Kasumi-1 (cell line): ENCODE data around the gene BRAT1.
A peak's percentile ranks its signal among the peaks of the same experiment; 100 is the strongest.
"Not testable (repeated sequence)": the region's sequence is repeated elsewhere in the genome, so short reads cannot be mapped to it uniquely, and the experiment has no call there.

ENCODE experiments used
- DNase-seq, 2 experiments: peaks; one replicate each; lab custom pipeline; 2025; lab: John Stamatoyannopoulos, UW

BRAT1 gene

DNA sequence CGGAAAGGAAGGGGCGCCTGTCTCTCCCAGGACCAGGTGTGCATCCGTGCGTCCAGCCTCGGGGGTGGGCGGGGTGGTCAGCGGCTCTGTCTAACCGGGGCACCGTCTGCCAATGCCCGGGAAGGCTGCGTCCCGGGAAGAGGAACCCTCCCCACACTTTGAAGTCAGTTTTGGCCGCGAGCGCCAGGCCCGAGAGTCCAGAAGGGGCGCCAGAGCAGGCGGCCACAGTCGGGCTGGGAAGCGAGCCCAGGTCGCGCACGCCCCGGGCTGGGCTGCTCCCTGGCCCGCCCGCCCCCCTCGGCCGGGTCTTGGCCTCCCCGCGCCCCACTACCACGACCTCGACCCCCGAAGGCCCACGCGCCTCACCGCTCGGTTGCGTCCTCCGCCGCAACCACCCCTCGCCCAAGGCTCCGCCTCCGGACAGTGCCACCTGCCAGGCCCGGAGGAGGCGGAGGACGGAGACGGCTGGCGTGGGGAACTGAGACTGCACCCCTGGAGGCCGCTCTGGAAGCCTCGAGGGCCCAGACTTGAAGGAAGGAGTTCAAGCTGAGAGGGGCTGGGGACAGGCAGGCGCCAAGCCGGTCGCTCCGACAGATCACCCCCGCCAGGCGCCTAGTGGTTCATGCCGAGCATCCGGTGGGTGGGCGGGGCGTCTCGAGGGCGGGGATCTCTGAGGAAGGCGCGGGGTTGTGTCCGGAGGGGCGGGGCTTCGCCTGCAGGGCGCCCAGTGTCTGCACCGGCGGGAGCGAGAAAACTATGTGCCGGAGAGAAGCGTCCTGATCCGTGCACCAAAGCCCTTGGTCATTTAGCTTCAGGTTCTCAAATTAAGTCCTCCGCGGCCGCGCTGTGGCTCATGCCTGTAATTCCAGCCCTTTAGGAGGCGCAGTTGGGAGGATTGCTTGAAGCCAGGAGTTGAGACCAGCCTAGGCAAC is at the start of gene BRAT1:
Gene BRAT1, minus strand, starts transcription at position 404 of the 932 bp plus-strand sequence. CDS start 1,093 bp downstream, outside the sequence.
- DNase-seq = peak; percentile 66 to 71

DNA sequence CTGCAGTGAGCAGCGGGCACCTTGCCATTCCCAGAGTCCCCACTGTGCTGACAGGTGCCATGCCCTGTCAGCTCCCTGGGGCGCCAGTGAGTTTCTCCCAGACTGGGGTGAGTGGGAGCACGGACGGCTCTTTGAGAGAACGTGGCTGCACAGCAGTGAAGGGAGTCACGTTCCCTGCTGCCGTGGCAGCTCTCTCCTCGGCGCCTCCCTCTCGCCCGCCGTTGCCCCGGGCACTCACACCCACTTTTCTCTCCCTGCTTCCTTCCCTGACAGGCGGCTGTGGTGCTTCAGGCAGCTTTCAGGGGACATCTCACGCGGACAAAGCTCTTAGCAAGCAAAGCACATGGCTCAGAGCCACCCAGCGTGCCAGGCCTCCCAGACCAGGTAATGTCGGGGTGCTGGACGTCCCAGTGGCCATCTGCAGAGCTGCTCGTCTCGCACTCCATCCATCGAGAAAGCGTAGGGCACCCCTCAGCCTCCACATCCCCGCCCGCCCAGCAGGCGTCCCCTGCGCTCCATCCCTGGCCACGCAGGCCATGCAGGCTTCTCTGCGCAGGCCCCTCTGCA is 49.4 kb upstream of the BRAT1 start:
- DNase-seq = no peak

DNA sequence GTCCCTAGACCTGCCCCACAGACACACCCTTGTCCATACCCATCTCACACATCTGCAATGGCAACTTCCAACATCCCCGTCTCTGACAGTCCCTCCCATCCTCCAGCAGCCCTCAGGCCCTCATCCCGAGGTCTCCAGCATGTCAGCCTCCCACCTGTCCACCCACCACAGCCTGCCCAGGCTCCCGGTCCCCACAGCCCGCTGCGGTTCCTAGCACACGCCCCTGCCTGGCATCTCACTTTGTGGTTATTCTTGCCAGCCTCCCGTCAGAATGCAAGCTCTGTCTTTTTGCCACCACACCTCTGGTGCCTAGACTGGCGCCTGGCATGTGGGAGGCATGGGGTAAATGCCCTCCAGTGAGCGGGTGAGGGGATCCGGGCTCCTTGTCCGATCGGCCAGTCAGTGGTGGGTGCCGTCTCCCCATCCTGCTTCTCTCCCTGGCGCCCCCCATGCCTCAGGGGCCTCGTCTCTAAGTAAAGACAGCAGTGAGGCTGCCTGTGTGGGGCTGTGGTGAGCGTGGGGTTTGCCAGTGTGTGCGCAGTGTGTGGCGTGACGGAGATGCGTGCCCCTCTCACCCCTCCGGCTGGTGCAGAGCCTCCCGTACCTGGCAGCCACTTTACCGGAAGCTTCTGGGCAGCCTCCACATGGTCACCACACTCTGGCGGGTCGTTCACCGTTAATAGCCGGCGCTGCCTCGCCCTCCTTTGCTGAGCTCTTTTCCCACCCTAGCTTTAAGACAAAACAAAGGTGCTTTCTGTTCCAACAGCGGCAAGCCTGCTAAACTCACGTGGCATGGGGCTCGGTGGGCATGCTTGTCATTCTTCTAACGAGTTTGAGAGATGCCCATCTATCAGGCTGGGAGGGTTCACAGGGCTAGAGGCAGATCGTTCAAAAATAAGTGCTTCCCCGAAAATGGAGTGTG is 48.0 kb upstream of the BRAT1 start:
- DNase-seq = no peak

DNA sequence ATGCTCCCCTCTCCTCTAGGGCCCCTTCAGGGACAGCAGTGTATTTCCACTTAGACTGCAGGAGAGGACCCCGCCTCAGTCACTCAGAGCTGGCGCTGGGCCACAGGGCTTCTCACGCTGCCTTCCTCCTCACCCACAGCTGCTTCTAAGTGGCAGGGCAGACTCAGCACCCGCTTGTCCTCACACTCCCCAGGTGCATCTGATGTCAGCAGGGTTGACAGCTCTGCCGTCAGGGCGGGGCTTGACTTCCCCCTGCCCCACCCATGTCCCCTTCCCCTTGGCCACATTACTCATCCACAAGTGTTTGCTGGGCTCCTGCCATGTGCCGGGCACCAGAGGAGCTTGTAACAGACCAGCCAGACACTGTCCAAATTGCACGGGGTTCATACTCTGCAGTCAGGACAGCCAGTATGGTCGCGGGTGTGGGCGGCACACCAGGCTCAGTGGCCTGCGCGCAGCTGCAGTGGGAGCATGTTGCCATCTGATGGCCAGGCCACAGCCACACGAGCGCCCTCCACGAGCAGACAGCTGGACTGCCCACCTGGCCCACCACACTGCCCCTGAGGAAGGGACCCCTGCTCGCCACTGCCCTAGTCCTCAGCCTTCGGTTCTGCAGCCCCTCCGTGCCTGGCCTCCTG is 47.2 kb upstream of the BRAT1 start:
- no peak for DNase-seq

DNA sequence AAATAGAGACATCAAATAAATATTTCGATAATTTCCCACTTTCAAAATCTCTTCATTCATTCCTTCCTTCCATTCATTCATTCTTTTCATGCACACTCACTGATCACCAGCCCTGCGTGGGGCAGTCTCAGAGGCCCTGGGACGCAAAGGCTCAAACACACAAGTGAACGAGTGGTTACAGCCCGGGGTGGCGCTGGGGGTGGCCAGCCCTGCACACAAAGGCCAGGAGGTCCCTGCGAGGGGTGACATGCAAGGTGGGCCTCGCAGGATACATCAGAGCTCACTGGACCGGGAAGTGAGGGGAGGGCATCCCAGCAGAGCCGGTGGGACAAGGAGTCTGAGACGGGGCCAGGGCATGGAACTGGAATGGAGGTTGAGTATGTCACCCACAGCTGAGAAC is 46.6 kb upstream of the BRAT1 start:
- DNase-seq = no peak

DNA sequence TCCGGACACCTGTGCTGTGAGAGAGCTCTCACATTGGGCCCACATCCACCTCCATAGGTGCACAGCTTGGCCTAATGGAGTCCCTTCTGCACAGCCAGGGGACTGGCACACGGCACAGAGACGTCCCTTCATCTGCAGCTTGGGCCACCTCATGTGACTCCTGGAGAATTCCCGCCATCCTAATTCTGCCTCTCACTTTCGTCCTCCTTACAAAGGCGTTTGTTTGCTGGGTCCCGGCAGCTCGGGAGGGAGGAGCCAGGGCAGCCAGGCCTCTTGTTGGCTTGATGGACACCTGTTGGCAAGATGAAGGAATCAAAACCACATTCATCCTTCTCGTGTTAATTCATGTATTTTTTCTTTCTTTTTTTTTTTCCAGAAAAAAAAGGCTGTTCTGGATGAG is 45.7 kb upstream of the BRAT1 start:
- no peak for DNase-seq

DNA sequence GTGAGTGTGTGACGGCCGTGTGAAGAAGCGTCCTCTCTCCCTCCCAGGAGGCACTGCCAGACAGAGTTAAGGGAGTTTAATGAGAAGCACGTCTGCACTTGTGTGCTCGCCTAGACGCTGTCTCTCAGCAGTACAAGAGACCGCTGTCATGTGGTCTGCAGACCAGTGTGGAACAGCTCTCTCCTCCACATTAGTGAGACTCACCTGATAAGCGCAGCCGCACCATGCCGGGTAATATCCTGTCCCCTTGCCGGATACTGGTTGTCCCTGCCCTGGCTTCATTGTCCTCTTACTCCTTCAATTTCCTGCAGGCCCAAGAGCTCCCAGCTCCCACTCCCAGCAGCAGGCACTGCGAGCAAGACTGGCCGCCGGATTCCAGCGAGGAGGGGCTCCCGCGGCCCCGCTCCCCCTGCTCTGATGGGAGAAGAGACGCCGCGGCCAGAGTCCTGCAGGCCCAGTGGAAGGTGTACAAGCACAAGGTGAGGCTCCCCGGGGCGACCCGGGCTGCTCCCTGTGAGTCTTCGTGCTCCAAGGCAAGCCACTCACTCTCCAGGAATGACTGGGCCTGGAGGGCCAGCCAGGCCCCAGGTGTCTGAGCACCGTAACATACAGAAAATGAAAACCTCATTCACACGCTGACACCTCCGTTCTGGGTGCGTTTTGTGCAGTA is 43.0 kb upstream of the BRAT1 start:
- no peak for DNase-seq

DNA sequence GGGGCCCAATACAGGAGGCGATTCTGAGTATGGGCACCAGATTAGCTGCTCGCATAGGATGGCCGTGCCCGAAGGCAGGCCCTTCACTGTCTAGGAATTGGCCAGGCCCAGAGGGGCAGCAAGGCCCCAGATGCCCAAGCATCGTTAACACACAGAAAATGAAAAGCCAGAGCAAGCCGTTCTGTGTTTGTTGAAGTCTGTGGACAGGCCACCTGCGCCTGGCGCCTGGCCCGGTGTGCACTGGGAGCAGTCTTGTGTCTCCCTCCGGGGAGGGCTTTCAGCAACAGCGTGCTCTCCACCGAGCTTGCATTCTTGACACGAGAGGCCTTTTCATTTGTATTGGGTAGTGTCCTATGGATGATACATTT is 41.9 kb upstream of the BRAT1 start:
- no peak for DNase-seq

DNA sequence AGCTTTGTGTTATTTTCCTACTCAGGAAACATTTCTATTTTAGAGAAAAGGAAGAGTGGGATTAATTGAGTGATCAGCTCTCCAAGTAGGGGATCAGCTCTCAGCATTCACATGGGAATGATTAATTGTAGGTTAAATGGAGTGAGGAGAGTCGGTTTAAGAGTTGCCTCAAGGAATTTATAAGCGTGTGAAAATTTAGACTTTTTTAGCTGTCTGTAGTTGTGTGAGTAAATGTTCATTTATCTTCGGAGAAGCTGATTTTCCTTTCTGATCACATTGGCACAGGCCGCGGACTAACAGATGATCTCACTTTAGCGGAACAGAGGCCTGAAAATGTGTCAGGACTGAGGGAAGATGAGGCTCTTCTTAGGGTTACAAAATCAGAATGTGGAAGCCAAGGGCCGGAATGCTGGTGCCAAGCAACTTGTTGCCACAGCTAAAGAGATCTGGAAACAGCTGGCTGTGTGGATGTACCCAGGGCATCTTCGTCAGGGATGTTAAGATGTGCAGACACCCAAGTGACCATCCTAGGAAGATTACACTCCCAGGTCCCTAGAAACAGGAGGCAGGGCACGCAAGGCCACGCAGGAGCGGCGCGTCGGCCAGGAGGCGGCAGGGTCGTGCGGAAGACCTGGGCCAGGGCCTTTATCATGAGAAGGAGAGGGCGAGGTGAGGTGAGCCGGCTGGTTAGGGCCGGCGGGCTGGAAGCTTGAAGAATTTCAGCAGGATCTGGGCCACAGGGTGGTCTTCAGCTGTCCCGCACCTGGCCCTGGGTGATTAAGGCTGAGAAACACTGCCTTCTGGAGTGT is 41.3 kb upstream of the BRAT1 start:
- DNase-seq = no peak

DNA sequence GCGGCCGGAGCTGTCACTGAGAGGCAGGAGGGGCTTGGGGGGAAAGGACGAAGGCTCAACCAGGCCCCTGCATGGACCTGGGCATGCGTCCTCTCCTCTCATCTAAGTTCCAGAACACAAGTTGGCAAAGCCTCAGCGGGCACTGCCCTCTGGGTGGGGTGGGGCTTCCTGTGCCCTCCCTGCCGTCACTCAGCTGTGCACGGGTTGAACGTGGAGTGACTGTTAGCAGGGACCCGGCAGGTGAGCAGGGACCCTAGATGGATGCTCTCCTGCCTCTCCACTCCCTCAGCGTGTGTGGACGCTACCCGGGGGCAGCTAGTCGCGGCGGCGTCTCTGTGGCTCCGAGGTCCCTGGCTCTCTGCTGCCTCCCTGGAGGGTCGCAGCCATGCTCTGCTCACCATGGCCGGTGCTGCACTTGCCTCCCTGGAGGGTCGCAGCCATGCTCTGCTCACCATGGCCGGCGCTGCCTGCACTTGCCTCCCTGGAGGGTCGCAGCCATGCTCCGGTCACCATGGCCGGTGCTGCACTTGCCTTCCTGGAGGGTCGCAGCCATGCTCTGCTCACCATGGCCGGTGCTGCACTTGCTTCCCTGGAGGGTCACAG is 40.0 kb upstream of the BRAT1 start:
- DNase-seq = no peak

DNA sequence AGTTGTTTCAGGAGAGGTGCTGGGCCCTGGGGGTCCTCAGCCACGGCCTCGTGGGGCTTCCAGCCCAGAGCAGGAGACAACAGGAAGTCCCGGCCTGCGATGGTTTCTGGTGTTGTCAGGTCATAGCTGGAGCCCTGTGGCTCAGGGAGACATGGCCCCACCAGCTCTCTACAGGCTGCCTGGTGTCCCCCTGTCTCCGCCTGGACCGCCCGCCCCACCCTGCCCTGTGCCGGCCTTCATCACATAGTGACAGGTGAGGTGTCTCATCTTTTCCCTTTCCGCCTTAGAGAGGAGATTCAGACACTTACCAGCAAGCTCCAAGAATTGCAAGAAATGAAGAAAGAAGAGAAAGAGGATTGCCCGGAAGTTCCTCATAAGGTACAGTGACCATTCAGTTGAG is 39.3 kb upstream of the BRAT1 start:
- no peak for DNase-seq

DNA sequence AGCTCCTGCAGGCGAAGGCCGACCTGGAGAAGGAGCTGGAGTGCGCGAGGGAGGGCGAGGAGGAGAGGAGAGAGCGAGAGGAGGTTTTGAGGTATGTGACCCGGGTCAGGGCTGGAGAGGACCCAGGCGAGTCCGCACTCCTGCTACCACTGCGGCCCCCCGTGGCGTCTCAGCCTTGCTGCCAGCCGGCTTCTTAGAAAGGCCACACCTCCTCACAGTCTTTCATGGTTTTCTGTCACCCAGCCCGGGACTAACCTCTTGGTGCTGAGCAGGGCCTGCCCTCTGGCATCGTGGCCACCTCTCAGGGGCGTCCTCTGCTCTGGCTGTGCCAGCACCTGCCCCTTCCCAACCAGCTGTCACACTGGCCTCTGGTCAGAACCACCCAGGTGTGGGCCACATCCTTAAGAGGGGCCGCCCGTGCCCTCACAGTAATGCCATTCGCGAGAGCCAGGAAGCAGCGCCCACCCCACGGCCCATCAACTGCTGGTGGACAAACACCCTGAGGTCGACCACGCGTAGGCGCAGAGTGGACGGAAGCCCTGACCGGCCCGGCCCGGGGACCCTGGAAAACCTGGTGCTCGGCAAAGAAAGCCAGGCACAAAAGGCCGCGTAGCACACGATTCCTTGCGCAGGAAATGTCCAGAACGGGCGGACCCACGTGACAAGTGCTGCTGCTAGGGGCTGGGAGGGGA is 37.9 kb upstream of the BRAT1 start:
- no peak for DNase-seq

DNA sequence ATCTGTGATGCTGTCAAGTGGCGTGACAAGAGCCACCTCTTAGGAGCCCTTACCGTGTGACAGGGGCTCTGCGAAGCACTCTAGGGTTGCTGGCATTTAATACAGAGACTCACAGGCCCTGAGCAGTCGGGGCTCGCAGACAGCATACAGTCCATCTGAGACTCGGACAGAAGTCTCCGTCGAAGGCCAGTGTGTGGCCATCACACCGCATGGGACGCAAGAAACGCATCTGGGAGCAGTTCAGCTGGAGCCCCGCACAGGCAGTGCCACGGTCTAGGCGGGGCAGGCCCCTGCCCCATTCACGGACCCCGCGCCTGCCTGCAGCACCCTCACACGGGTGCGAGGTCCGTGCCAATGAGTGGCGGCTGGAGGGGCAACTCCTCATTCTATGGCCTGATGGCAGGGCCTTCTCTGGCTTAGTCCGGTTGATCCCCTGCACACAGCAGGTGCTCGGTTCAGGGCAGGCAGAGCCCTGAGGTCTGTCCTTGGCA is 37.1 kb upstream of the BRAT1 start:
- no peak for DNase-seq

DNA sequence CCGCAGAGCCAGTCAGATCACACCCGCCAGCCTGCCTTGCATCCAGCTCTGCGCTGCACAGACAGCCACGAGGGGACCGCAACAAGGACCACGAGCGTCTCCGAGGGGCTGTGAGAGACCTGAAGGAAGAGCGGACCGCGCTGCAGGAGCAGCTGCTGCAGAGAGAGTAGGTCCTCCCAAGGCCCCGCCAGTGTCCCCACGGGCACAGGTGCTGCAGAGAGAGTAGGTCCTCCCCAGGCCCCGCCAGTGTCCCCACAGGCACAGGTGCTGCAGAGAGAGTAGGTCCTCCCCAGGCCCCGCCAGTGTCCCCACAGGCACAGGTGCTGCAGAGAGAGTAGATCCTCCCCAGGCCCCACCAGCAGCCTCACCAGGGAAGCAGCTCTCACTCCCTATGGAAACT is 34.6 kb upstream of the BRAT1 start:
- DNase-seq = not testable (repeated sequence)

DNA sequence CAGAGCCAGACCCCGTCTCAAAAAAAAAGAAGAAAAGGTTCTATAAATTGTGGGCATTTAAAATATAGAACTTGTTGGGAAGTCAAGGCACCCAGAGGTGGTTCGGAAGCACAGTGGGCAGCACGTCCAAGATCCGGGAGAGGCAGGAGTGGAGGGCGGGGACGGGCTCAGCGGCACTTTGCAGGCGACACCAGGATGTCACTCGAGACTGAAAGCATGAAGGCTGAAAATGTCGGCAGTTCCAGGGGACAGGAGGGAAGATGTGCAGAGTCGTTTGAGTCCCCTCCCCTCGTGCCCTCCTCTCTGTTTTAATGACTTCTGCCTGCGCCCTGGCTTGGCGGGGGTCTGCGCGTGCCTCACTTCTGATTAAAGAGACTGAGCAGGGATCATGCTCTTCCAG is 34.0 kb upstream of the BRAT1 start:
- no peak for DNase-seq

DNA sequence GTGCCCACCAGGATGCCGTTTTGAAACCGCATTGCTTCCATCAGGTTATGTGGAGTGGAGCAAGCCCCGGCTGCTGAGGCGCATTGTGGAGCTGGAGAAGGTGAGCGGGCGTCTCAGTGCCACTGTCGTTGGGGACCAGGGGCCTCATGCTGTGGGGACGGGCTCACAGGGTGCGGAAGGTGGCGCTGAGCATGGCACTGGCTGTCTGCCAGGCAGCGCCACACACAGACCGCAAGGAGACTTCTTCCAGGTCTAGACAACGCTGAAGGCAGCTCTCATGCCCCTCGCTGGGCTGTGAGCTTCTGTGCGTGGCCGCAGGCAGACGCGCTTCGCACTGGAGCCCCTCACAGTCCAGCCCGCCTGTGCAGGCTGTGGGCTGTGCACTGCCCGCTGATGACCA is 32.5 kb upstream of the BRAT1 start:
- no peak for DNase-seq

DNA sequence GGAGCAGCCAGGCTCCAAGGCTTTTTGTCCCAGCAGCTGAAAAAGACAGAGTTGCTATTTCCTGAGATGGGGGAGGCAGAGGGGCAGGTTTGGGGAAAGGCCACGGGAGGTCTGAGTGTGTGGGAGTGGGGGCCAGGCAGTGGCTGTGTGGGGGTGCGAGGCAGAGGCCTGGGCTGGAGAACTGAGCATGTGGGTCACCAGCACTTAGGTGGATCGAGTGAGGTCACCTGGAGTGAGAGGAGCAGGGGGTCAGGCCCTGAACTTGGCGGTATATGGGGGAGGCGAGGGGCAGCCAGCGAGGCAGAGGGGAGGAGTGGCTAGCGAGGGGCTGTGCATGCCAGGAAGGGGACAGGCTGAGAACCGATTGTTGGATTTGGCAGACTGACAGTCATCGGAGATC is 31.8 kb upstream of the BRAT1 start:
- DNase-seq = no peak

DNA sequence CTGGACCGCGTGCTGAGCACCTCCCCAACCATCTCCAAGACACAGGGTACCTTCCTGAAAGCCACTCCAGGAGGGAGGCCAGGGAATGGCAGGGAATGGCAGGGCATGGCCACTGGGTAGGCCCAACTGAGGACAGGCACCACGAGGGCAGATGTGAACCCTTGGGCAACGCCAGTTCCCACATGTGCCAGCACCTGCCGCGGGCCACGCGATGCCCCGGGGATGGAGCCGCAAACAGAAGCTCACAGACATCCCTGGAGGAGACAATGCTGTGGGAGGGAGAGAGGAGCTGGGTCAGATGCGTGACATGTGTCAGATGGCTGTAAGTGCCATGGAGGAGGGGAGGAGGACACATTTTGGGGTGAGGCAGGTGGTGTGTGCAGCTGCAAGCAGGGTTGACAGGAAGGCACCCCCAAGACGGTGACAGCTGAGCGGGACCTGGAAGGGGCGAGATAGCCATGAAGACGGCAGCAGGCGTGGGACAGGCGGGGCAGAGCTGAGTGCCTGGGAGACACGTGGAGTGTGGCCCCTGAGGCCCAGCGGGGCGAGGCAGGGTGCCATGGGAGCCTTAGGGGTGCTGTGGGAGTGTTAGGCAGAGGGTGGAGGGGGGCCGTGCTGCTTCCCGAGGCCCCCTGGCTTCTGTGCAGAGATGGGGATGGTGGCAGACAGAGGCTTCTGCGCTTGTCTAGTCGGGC is 31.1 kb upstream of the BRAT1 start:
- no peak for DNase-seq

DNA sequence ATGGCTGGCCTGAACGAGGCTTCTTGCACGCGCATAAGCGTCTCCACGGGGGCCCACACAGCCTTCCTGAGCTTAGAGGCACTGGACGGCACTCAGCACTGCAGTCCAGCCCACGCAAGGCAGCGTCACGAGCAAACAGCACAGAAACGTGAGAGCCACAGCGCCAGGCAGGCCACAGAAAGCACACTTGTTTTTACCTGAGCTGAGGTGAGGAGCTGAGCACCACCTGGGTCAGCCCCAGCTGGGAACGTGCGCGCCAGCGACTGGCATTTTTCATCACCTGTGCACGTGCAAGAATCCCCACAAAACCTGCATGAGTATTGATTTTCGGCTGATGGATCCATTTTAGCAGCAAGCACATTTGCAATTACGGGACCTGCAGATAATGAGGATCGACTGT is 30.1 kb upstream of the BRAT1 start:
- no peak for DNase-seq
